Measurements from ENCODE around the gene UNG. TPM values are rescaled to one million over a fixed set of nuclear protein-coding genes. Genes with fewer than 3 reads are reported as not detected.
"Not testable (repeated sequence)": the region's sequence is repeated elsewhere in the genome, so short reads cannot be mapped to it uniquely, and the experiment has no call there.

Gene UNG
- total RNA-seq, 2 experiments from 2014 or later: 58.2 to 64.0 TPM

DNA sequence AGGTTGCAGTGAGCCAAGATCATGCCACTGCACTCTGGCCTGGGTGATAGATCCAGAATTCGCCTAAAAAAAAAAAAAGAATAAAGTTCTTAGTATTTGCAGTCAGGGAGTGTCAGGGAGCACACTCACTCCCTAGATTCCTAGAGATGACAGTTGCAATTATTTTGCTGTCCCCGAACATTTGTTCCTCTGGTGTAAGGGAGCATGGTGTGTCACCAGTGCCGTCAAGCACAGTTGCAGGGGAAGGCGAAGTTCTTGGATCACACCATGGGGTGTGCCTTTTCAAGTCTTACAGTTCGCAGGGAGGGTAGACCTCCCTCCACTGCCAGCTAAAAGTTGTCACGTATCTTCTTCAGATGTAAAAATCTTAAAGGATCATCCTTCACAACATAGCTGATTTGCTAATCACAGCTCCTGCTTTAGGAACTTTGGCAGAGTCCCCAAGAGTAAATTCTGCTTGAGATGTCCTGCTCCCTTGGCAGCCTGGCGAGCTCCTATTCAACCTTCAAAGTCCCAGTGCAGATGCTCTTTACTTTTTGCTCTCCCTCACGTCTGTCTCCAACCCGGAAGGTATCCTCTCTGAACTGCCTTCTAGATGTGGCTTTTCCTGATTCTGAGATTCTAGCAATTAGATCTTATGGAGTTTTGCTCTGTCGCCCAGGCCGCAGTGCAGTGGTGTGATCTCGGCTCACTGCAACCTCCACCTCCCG lies 30.3 kb downstream of the UNG start:
- H3K4me3 Mint-ChIP-seq: no peak overlapping the region
- H3K27ac Mint-ChIP-seq: no peak overlapping the region
- intact Hi-C loops (cut with micrococcal nuclease): no loop called here
- CTCF ChIA-PET: interaction anchor here (0.6 to 1.1 kb wide), 3 partner anchors 13 to 1932 kb away, joined by 3 to 5 read pairs (median 3); no protein-coding TSS in a partner anchor
- no peaks in the 10 kb centered on the region for H3K4me1 Mint-ChIP-seq (ENCODE audit: low read depth)
- H3K9me3 Mint-ChIP-seq: no peaks in the 10 kb centered on the region
- no peaks in the 10 kb centered on the region for H3K36me3 Mint-ChIP-seq (ENCODE audit: low read depth)
- DNase-seq: no peak
- H3K27me3 Mint-ChIP-seq (ENCODE audit: low read depth): no peaks in the 10 kb centered on the region

DNA sequence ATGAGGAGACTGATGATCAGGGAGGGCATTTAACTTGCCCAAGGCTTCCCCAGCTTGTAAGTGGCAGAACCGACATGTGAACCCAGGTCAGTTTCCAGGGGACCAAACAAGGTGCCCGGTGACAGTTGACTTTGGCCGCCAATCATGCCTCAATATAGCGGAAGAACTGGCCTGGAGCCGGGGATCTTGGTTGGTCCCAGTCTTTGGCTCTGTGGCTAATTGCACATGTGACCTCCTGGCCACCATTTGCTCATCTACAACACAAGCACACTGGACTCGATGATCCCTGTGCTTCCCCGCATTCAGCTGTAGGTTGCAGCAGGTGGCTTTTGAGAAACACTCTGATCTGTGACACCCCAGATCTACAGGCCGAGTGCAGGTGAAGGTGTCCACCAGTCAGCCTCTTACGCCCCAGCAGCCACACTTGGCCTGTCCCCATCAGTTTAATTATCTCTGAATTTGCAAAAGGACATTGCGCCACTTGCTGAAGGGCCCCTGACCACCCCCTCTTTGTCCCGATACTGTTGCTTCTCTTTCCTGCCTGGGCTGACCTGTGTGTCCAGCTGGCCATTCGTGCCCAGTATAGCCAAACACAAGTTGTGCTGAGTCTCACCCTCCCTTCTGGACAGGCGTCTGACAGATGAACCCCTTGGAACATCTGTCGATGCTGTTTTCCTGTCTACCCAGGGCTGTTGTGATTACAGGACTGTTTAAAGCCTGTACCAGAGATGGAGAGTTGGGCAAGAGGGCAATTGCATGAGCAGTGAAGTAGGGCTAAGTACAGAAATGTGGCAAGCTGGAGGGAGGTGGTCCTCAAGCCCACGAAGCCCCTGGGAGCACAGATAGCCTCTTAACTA lies 33.1 kb downstream of the UNG start:
- H3K27ac Mint-ChIP-seq: peak overlapping the region; percentile 20
- H3K36me3 Mint-ChIP-seq (ENCODE audit: low read depth): peaks cover under 1% of the 10 kb centered on the region
- CTCF ChIA-PET: interaction anchor here (1.3 kb wide), 1 partner anchor 16 kb away, joined by 3 read pairs; no protein-coding TSS in a partner anchor
- DNase-seq: no peak
- H3K4me1 Mint-ChIP-seq (ENCODE audit: low read depth): no peaks in the 10 kb centered on the region
- no peaks in the 10 kb centered on the region for H3K27me3 Mint-ChIP-seq (ENCODE audit: low read depth)
- intact Hi-C loops (cut with micrococcal nuclease): no loop called here
- no peak overlapping the region for H3K4me3 Mint-ChIP-seq
- no peaks in the 10 kb centered on the region for H3K9me3 Mint-ChIP-seq

DNA sequence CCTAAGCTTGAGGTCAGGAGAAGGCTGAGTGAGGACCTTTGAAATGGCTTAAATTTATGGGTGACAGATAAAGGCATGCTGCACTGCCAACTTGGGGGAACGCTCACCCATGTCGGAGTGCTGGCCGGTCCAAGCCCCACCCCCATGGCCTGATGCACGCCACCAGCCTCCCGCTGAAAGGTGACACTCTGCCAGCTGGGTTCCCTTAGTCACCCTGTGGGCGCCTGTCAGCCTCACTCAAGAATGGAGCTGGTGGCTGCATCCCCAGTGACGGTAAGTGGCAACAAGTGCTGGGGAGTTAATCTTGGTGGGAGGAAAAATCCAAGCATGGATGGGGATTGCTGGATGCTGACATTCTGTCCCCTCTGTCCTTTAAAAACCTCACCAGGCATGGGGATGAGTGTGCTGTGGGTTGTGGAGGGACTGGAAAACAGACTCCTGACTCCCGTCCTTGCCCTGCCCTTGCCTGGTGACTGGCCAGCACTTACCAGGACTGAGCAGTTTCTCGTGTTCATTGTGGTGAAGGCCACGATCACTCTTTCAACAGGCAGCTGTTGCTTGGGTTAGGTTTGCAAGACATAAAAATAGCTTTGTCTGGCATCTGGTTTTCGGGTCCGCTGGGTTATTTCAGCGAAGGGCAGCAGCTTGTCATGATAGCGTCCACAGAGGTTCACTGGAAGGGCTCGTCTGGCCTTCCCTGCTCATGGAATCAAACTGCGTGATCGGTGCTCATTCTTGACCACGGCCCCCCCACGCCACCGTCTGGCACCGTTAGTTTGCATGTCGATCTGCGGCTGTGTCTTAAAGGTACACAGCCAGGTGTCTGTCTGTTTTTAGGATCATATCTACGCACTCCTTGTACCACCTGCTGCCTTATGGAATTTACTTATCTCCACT lies 34.0 kb downstream of the UNG start:
- peaks cover 1% of the 10 kb centered on the region for H3K36me3 Mint-ChIP-seq (ENCODE audit: low read depth)
- H3K9me3 Mint-ChIP-seq: no peaks in the 10 kb centered on the region
- no peaks in the 10 kb centered on the region for H3K27me3 Mint-ChIP-seq (ENCODE audit: low read depth)
- no peaks in the 10 kb centered on the region for H3K4me1 Mint-ChIP-seq (ENCODE audit: low read depth)
- CTCF ChIA-PET: interaction anchor here (0.6 to 1.3 kb wide), 4 partner anchors 11 to 258 kb away, joined by 3 to 4 read pairs (median 3); no protein-coding TSS in a partner anchor
- DNase-seq: no peak
- no peak overlapping the region for H3K27ac Mint-ChIP-seq
- intact Hi-C loops (cut with micrococcal nuclease): no loop called here
- no peak overlapping the region for H3K4me3 Mint-ChIP-seq

DNA sequence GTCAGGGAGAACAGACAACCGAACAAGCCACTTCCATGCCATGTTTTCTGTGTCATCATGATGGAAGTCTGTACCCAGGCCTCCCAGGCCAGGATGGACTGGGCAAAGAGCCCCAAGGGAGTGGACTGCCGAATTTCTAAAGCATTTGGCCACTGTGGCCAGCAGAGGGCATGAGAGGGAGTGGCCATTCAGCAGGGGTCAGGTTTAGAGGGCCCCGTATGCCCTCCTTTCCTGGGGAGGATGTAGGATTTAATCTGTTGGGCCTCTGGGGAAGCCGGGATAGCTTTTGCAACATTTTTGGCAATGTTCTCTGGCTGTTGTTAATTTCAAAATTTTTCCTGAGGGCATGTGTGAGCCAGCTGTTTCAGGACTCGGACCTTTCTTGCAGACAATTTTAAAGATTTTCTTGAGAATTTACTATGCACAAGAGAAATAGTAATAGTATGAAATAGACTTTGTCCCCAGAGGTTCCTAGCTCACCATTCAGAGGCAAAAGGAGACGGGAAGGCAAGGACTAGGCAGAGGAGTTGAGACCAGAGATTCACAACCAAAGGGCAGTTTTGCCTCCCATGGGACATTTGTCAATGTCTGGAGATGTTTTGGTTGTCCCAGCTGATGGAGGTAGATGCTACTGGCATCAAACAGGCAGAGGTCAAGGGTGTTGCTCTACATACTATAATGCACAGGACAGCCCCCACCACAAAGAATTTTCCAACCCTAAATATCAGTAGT lies 37.0 kb downstream of the UNG start:
- no peaks in the 10 kb centered on the region for H3K27me3 Mint-ChIP-seq (ENCODE audit: low read depth)
- peaks cover 1% of the 10 kb centered on the region for H3K36me3 Mint-ChIP-seq (ENCODE audit: low read depth)
- no peaks in the 10 kb centered on the region for H3K4me1 Mint-ChIP-seq (ENCODE audit: low read depth)
- no peak for DNase-seq
- intact Hi-C loops (cut with micrococcal nuclease): no loop called here
- CTCF ChIA-PET: interaction anchor here (0.5 kb wide), 1 partner anchor 99 kb away, joined by 3 read pairs; no protein-coding TSS in a partner anchor
- no peak overlapping the region for H3K4me3 Mint-ChIP-seq
- H3K9me3 Mint-ChIP-seq: peaks cover 4% of the 10 kb centered on the region
- H3K27ac Mint-ChIP-seq: no peak overlapping the region

DNA sequence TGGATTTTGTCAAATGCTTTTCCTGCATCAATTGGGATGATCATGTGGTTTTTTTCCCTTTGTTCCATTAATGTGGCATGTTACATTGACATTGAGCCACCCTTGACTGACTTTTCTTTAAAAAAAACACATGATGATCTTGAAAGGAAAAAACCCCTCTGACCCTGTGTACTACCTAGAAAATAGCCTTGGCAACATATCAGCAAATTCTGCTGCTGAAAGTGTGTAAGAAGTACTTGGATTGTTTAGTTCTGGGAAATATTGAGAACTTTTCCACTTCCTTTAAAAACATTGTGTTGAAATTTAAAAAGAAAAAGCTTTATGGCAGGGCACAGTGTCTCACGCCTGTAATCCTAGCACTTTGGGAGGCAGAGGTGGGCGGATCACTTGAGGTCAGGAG lies 39.7 kb downstream of the UNG start:
- Mint-ChIP-seq H3K27me3 (ENCODE audit: low read depth) (no peaks in the 10 kb centered on the region), H3K36me3 (ENCODE audit: low read depth) (peaks cover 1% of the 10 kb centered on the region), H3K27ac (no peak overlapping the region), H3K9me3 (peaks cover 4% of the 10 kb centered on the region), H3K4me1 (ENCODE audit: low read depth) (no peaks in the 10 kb centered on the region), H3K4me3 (no peak overlapping the region)
- DNase-seq: no peak
- intact Hi-C loops (cut with micrococcal nuclease): no loop called here
- CTCF ChIA-PET: no interaction called here

DNA sequence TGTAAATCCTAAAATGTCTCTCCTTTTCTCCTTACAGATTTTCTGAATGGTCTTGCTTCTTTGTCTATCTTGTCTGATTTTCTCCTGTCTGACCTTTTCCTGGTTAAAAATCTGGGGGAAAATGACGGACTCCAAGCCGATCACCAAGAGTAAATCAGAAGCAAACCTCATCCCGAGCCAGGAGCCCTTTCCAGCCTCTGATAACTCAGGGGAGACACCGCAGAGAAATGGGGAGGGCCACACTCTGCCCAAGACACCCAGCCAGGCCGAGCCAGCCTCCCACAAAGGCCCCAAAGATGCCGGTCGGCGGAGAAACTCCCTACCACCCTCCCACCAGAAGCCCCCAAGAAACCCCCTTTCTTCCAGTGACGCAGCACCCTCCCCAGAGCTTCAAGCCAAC lies 42.0 kb downstream of the UNG start:
- H3K36me3 Mint-ChIP-seq (ENCODE audit: low read depth): peaks cover 1% of the 10 kb centered on the region
- CTCF ChIA-PET: no interaction called here
- H3K4me3 Mint-ChIP-seq: no peak overlapping the region
- no peaks in the 10 kb centered on the region for H3K27me3 Mint-ChIP-seq (ENCODE audit: low read depth)
- H3K4me1 Mint-ChIP-seq (ENCODE audit: low read depth): peaks cover 3% of the 10 kb centered on the region
- H3K9me3 Mint-ChIP-seq: peaks cover 4% of the 10 kb centered on the region
- intact Hi-C loops (cut with micrococcal nuclease): no loop called here
- no peak overlapping the region for H3K27ac Mint-ChIP-seq
- DNase-seq: no peak

DNA sequence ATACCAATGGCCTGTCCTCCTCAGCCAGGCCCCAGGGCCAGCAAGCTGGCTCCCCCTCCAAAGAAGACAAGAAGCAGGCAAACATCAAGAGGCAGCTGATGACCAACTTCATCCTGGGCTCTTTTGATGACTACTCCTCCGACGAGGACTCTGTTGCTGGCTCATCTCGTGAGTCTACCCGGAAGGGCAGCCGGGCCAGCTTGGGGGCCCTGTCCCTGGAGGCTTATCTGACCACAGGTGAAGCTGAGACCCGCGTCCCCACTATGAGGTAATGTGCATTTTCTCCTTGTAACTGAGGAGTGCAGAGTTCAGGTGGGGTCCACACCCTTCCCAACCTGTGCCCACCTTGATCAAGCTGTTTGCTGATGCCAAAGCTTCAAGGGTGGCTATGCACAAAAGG lies 42.4 kb downstream of the UNG start:
- H3K36me3 Mint-ChIP-seq (ENCODE audit: low read depth): peaks cover 1% of the 10 kb centered on the region

DNA sequence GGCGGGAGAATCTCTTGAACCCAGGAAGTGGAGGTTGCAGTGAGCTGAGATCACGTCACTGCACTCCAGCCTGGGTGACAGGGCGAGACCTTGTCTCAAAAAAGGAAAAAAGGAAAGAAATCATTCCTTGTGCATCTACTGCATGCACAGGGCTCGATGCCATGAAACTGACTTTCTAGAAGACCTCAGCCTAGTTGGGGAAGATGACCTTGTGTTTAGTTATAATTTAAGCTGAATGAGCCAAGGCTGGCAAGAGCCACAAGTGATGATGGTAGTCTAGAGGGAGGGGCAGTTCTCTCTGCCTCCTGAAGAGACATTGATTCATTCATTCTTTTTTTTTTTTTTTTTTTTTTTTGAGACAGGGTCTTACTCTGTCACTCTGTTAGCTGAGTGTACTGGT lies 43.2 kb downstream of the UNG start:
- Mint-ChIP-seq H3K4me1 (ENCODE audit: low read depth) (peaks cover 3% of the 10 kb centered on the region), H3K27me3 (ENCODE audit: low read depth) (no peaks in the 10 kb centered on the region), H3K4me3 (no peak overlapping the region), H3K36me3 (ENCODE audit: low read depth) (no peaks in the 10 kb centered on the region), H3K27ac (no peak overlapping the region), H3K9me3 (peaks cover 4% of the 10 kb centered on the region)
- DNase-seq: no peak
- CTCF ChIA-PET: no interaction called here
- intact Hi-C loops (cut with micrococcal nuclease): no loop called here

More for the DNA sequence above, 42.4 kb downstream of the UNG start:
- DNase-seq: no peak
- Mint-ChIP-seq H3K4me3 (no peak overlapping the region), H3K9me3 (peaks cover 4% of the 10 kb centered on the region), H3K27ac (no peak overlapping the region), H3K4me1 (ENCODE audit: low read depth) (peaks cover 3% of the 10 kb centered on the region), H3K27me3 (ENCODE audit: low read depth) (no peaks in the 10 kb centered on the region)
- intact Hi-C loops (cut with micrococcal nuclease): no loop called here
- CTCF ChIA-PET: no interaction called here

DNA sequence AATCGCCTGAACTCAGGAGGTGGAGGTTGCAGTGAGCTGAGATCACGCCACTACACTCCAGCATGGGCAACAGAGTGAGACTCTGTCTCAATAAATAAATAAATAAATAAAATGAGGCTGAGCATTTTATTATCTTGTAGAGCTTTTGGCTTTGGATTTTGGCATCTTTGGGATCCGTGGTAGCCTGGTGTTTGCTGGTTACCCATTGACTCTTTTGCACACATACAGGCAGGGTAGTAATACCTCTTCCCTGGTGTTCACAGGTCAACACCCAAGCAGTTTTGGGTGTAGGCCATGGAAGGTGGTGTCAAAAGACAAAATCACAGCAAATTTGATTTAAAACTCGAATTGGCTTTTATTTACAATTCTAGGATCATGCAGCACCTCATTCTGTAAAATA lies 46.8 kb downstream of the UNG start:
- CTCF ChIA-PET: interaction anchor here (1.0 to 1.1 kb wide), 2 partner anchors 10 to 243 kb away, joined by 3 to 5 read pairs; no protein-coding TSS in a partner anchor
- H3K9me3 Mint-ChIP-seq: no peaks in the 10 kb centered on the region
- intact Hi-C loops (cut with micrococcal nuclease): no loop called here
- peaks cover 3% of the 10 kb centered on the region for H3K4me1 Mint-ChIP-seq (ENCODE audit: low read depth)
- no peaks in the 10 kb centered on the region for H3K27me3 Mint-ChIP-seq (ENCODE audit: low read depth)
- no peak overlapping the region for H3K4me3 Mint-ChIP-seq
- DNase-seq: no peak
- H3K36me3 Mint-ChIP-seq (ENCODE audit: low read depth): no peaks in the 10 kb centered on the region
- H3K27ac Mint-ChIP-seq: no peak overlapping the region

DNA sequence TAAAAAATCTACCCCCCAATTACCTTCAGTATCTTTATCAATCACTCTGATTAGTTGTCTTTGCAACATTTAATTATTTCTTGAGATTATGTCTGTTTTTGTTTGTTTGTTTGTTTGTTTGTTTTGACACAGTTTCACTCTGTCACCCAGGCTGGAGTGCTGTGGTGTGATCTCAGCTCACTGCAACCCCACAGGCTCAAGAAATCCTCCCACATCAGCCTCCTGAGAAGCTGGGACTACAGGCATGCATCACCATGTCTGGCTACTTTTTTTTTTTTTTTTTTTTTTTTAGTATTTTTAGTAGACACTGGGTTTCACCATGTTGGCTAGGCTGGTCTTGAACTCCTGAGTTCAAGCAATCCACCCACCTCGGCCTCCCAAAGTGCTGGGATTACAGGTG lies 49.7 kb downstream of the UNG start:
- H3K9me3 Mint-ChIP-seq; H3K27ac Mint-ChIP-seq; H3K36me3 Mint-ChIP-seq (ENCODE audit: low read depth); DNase-seq; H3K27me3 Mint-ChIP-seq (ENCODE audit: low read depth); CTCF ChIA-PET; H3K4me1 Mint-ChIP-seq (ENCODE audit: low read depth); intact Hi-C loops (cut with micrococcal nuclease); H3K4me3 Mint-ChIP-seq: not testable (repeated sequence)

DNA sequence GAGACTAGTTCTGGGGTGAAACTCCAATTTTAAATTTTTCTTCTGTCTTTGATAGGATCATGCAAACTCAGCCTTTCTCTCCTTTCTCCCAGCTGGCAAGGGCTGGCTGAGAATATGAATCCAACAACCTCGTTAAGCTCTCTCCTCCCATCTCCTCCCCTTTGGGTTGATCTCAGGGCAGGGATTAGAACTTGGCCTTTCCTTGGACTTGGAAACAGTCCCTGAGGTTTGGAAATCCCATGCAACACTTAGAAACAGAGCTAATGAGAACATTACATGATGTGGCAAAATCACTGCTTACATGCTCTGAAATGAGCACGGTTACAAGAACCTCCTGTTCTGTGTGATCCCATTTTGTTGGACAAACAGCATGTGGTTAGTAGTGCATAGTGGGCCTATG lies 50.6 kb downstream of the UNG start:
- intact Hi-C loops (cut with micrococcal nuclease): no loop called here
- peaks cover under 1% of the 10 kb centered on the region for H3K4me1 Mint-ChIP-seq (ENCODE audit: low read depth)
- no peak overlapping the region for H3K27ac Mint-ChIP-seq
- no peaks in the 10 kb centered on the region for H3K36me3 Mint-ChIP-seq (ENCODE audit: low read depth)
- H3K9me3 Mint-ChIP-seq: no peaks in the 10 kb centered on the region
- CTCF ChIA-PET: no interaction called here
- DNase-seq: no peak
- H3K4me3 Mint-ChIP-seq: no peak overlapping the region
- H3K27me3 Mint-ChIP-seq (ENCODE audit: low read depth): no peaks in the 10 kb centered on the region
